ENCODE data around the gene CLTB.

GRCh38 chr5:176381423-176381822 is 34.9 kb downstream of the CLTB start:
- TF ChIP-seq CTCF (IDR thresholded peaks at IDR 0.05 in 2 of 3, conservative IDR thresholded peaks at IDR 0.05 in 1 of 3; ENCODE audit: control insufficient read depth in 2 of 3, extremely low read depth in 1 of 3, insufficient read depth in 1 of 3, low read depth in 3 of 3, low read length in 3 of 3) (no peak), RFX5 (IDR thresholded peaks at IDR 0.05; ENCODE audit: low read depth, low read length) (no peak), RELA (IDR thresholded peaks at IDR 0.05; ENCODE audit: borderline replicate concordance, partially characterized antibody) (no peak), ZSCAN29 (IDR thresholded peaks at IDR 0.05) (no peak)

Data from GM12878 (cell line).